T follicular helper cell (primary cell): ENCODE measurements around the gene ZDHHC17.

Experiments used
- DNase-seq: peaks from one replicate; pipeline ENCODE4 v3.0.0-alpha.2; 2020; ENCODE audit warnings: low read depth

The ZDHHC17 gene

GRCh38 chr12:76878099-76878898 lies 114.4 kb downstream of the ZDHHC17 start:
- no peak for DNase-seq

- peak; percentile 26 for DNase-seq
These were observed 115.2 kb downstream of the ZDHHC17 start, which contains the start of gene CSRP2 for GRCh38 chr12:76878899-76879709. Gene CSRP2, minus strand, starts transcription at chr12:76879019. Its CDS starts 12,759 bp downstream, at chr12:76866260.

GRCh38 chr12:76879710-76880518 lies 116.0 kb downstream of the ZDHHC17 start:
- DNase-seq = no peak

GRCh38 chr12:76880519-76881023 lies 116.7 kb downstream of the ZDHHC17 start:
- DNase-seq = no peak

- DNase-seq = no peak
These were observed 117.2 kb downstream of the ZDHHC17 start for GRCh38 chr12:76881142-76881541.

- no peak for DNase-seq
These were observed 118.5 kb downstream of the ZDHHC17 start for GRCh38 chr12:76882367-76882766.

- no peak for DNase-seq
These were observed 119.2 kb downstream of the ZDHHC17 start for GRCh38 chr12:76883151-76883550.

GRCh38 chr12:76883811-76884210 lies 119.9 kb downstream of the ZDHHC17 start:
- DNase-seq = no peak

GRCh38 chr12:76888775-76889174 lies 124.9 kb downstream of the ZDHHC17 start:
- no peak for DNase-seq

GRCh38 chr12:76890151-76891143 lies 126.5 kb downstream of the ZDHHC17 start:
- no peak for DNase-seq

GRCh38 chr12:76891609-76892008 lies 127.7 kb downstream of the ZDHHC17 start:
- no peak for DNase-seq

- DNase-seq = no peak
These were observed 131.9 kb downstream of the ZDHHC17 start for GRCh38 chr12:76895796-76896195.

- no peak for DNase-seq
These were observed 132.4 kb downstream of the ZDHHC17 start for GRCh38 chr12:76896274-76896673.

GRCh38 chr12:76898442-76898841 lies 134.5 kb downstream of the ZDHHC17 start:
- DNase-seq = no peak

- no peak for DNase-seq
These were observed 135.6 kb downstream of the ZDHHC17 start for GRCh38 chr12:76899522-76899921.

- DNase-seq = no peak
These were observed 137.9 kb downstream of the ZDHHC17 start for GRCh38 chr12:76901628-76902380.
